ENCODE measurements around the gene GAPDH.

DNA sequence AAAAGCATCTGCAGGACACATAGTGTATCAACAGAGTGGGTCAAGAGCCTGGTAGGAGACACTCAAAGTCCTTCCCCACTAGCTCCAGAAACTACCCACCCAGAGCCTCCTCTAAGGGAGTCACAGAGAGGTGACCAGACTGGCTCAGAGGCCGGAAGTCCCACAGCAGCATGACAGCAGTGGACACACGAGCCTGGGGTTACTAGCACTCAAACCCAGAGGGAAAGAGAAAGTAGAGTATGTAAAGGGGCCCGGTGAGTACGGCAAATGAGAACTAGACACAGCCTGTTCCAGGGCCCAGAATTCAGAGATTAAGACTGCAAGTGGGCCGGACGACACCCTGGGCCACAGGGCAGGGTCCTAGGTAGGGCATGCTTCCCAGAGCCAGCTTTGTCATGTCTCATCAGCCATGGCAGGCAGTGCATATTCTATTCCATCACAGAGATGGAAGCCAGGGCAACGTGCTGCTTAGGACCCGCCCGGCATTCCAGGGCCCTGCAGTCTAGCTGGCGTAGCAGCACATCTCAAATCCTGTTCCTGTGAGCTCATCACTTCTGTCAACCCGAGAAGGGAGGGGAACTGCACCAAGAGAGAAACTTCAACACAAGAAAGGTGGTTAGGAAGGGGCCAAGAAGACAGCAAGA, 17.3 kb downstream of the GAPDH start:
- TF ChIP-seq, protein P1, sequence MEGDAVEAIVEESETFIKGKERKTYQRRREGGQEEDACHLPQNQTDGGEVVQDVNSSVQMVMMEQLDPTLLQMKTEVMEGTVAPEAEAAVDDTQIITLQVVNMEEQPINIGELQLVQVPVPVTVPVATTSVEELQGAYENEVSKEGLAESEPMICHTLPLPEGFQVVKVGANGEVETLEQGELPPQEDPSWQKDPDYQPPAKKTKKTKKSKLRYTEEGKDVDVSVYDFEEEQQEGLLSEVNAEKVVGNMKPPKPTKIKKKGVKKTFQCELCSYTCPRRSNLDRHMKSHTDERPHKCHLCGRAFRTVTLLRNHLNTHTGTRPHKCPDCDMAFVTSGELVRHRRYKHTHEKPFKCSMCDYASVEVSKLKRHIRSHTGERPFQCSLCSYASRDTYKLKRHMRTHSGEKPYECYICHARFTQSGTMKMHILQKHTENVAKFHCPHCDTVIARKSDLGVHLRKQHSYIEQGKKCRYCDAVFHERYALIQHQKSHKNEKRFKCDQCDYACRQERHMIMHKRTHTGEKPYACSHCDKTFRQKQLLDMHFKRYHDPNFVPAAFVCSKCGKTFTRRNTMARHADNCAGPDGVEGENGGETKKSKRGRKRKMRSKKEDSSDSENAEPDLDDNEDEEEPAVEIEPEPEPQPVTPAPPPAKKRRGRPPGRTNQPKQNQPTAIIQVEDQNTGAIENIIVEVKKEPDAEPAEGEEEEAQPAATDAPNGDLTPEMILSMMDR (optimal IDR thresholded peaks at IDR 0.05 in 1 of 3, IDR thresholded peaks at IDR 0.05 in 1 of 3, conservative IDR thresholded peaks at IDR 0.05 in 1 of 3; ENCODE audit: extremely low read depth in 1 of 3, insufficient read depth in 2 of 3, low read length in 3 of 3): no peak
- no peak for TF ChIP-seq EZH2 (IDR thresholded peaks at IDR 0.05; ENCODE audit: low read length)

Measured in keratinocyte (primary cell).